HEK293 (cell line): Measurements from ENCODE around the gene DDX17.
A peak's percentile ranks its signal among the peaks of the same experiment; 100 is the strongest.

ENCODE experiments used
- GLI2 ChIP-seq: fragments of 450-650 bp; formaldehyde crosslinking; IDR thresholded peaks from 2 replicates; pipeline ENCODE4; 2017; ENCODE audit warnings: missing biosample characterization, missing genetic modification characterization, low read depth, borderline replicate concordance
- HOXD13 ChIP-seq: sonication (generic); formaldehyde crosslinking; IDR thresholded peaks from 2 replicates; pipeline ENCODE4 v1.8.0; 2022; ENCODE audit warnings: missing genetic modification reagents, borderline replicate concordance
- KLF1 ChIP-seq: fragments of 450-650 bp; formaldehyde crosslinking; IDR thresholded peaks from 2 replicates; pipeline ENCODE4 v1.5.1; 2016; ENCODE audit warnings: missing biosample characterization, missing genetic modification characterization
- MEIS1 ChIP-seq: sonication (generic); formaldehyde crosslinking; IDR thresholded peaks from 2 replicates; pipeline ENCODE4 v1.8.1; 2022; ENCODE audit warnings: missing genetic modification reagents, mild to moderate bottlenecking, borderline replicate concordance
- ZNF10 ChIP-seq: fragments of 450-650 bp; formaldehyde crosslinking; IDR thresholded peaks from 2 replicates; pipeline ENCODE4 v1.5.1; 2017; ENCODE audit warnings: missing biosample characterization, missing genetic modification characterization
- ZNF223 ChIP-seq: fragments of 450-650 bp; formaldehyde crosslinking; IDR thresholded peaks from 2 replicates; pipeline ENCODE4 v1.5.1; 2016; ENCODE audit warnings: missing biosample characterization, missing genetic modification characterization
- ZNF366 ChIP-seq: fragments of 450-650 bp; formaldehyde crosslinking; conservative IDR thresholded peaks from 2 replicates; pipeline ENCODE4 v1.5.1; 2016; ENCODE audit warnings: missing biosample characterization, missing genetic modification characterization
- ZNF426 ChIP-seq: fragments of 450-650 bp; formaldehyde crosslinking; IDR thresholded peaks from 2 replicates; pipeline ENCODE4 v1.5.1; 2017; ENCODE audit warnings: missing biosample characterization, missing genetic modification characterization, mild to moderate bottlenecking, inconsistent platforms, moderate library complexity
- ZNF521 ChIP-seq: fragments of 450-650 bp; formaldehyde crosslinking; IDR thresholded peaks from 2 replicates; pipeline ENCODE4 v1.5.1; 2017; ENCODE audit warnings: missing biosample characterization, mild to moderate bottlenecking, missing genetic modification characterization
- ZNF561 ChIP-seq: fragments of 450-650 bp; IDR thresholded peaks from 2 replicates; pipeline ENCODE4 v1.5.1; 2018; ENCODE audit warnings: missing biosample characterization, missing genetic modification characterization, borderline replicate concordance
- ZNF626 ChIP-seq: fragments of 450-650 bp; sonication (Bioruptor Pico); formaldehyde crosslinking; IDR thresholded peaks from 2 replicates; pipeline ENCODE4 v1.5.1; 2018; ENCODE audit warnings: missing biosample characterization, missing genetic modification characterization, inconsistent platforms
- ZNF658 ChIP-seq: fragments of 450-650 bp; formaldehyde crosslinking; IDR thresholded peaks from 2 replicates; pipeline ENCODE4; 2016; ENCODE audit warnings: missing biosample characterization, missing genetic modification characterization
- ZSCAN30 ChIP-seq: fragments of 450-650 bp; IDR thresholded peaks from 2 replicates; pipeline ENCODE4 v1.5.1; 2018; ENCODE audit warnings: missing biosample characterization, mild to moderate bottlenecking, missing genetic modification characterization, moderate library complexity
- ZXDB ChIP-seq: fragments of 450-650 bp; formaldehyde crosslinking; IDR thresholded peaks from 2 replicates; pipeline ENCODE4 v1.5.1; 2016; ENCODE audit warnings: missing biosample characterization, missing genetic modification characterization
- TF ChIP-seq, protein P1 (sequence below): fragments of 450-650 bp; formaldehyde crosslinking; IDR thresholded peaks from 2 replicates; pipeline ENCODE4 v1.5.1; 2016; ENCODE audit warnings: missing biosample characterization, missing genetic modification characterization
- TF ChIP-seq, protein P2 (sequence below): fragments of 450-650 bp; formaldehyde crosslinking; IDR thresholded peaks from 2 replicates; pipeline ENCODE4 v1.5.1; 2016; ENCODE audit warnings: missing biosample characterization, missing genetic modification characterization
- TF ChIP-seq, protein P3 (sequence below): fragments of 450-650 bp; formaldehyde crosslinking; IDR thresholded peaks from 2 replicates; pipeline ENCODE4 v1.5.1; 2016; ENCODE audit warnings: missing biosample characterization, missing genetic modification characterization, low read depth
- TF ChIP-seq, protein P4 (sequence below): fragments of 450-650 bp; formaldehyde crosslinking; conservative IDR thresholded peaks from 2 replicates; pipeline ENCODE4 v1.5.1; 2016; ENCODE audit warnings: low read depth, missing biosample characterization, missing genetic modification characterization
- TF ChIP-seq, protein P5 (sequence below): fragments of 450-650 bp; formaldehyde crosslinking; IDR thresholded peaks from 2 replicates; pipeline ENCODE4 v1.5.1; 2016; ENCODE audit warnings: missing biosample characterization, missing genetic modification characterization
- TF ChIP-seq, protein P6 (sequence below): fragments of 450-650 bp; formaldehyde crosslinking; IDR thresholded peaks from 2 replicates; pipeline ENCODE4 v1.5.1; 2016; ENCODE audit warnings: missing biosample characterization, missing genetic modification characterization
- TF ChIP-seq, protein P7 (sequence below): fragments of 450-650 bp; formaldehyde crosslinking; IDR thresholded peaks from 2 replicates; pipeline ENCODE4 v1.5.1; 2016; ENCODE audit warnings: missing biosample characterization, missing genetic modification characterization, borderline replicate concordance

Gene DDX17

DNA sequence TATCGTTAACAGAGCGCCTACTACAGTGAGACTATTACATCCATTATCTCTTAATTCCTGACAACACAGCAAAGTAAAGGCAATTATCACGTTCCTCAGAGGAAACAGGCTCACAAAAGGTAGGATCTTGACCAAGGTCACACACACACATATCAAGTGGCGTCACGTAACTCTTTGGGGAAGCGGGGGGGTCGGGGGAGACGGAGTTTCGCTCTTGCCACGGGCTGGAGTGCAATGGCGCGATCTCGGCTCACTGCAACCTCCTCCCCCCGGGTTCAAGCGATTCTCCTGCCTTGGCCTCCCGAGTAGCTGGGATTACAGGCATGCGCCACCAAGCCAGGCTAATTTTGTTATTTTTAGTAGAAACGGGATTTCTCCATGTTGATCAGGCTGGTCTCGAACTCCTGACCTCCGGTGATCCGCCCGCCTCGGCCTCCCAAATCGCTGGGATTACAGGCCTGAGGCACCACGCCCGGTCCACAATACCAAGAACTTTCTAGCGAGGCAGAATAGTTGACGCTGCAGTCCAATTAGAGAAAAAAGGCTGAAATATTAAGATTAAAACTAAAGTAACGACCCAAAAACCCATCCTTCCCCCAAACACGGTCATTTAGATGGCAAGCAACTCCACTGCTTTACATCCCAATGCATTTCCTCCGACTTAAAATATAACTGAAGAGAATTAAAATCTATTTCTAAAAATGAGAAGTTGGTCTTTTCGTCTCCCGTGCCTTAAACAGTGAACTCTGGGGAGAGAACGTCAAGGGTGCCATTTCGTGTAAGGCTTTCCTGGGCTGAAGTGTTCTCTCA is 1.2 kb downstream of the DDX17 start (continued):
- TF ChIP-seq, protein P1, sequence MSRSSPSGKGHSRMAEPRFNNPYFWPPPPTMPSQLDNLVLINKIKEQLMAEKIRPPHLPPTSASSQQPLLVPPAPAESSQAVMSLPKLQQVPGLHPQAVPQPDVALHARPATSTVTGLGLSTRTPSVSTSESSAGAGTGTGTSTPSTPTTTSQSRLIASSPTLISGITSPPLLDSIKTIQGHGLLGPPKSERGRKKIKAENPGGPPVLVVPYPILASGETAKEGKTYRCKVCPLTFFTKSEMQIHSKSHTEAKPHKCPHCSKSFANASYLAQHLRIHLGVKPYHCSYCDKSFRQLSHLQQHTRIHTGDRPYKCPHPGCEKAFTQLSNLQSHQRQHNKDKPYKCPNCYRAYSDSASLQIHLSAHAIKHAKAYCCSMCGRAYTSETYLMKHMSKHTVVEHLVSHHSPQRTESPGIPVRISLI (tag by site-specific recombination), result no peak
- peak; percentile 70 for TF ChIP-seq ZXDB
- no peak for TF ChIP-seq GLI2
- TF ChIP-seq ZNF10 (tag by site-specific recombination), result no peak
- TF ChIP-seq, protein P2, sequence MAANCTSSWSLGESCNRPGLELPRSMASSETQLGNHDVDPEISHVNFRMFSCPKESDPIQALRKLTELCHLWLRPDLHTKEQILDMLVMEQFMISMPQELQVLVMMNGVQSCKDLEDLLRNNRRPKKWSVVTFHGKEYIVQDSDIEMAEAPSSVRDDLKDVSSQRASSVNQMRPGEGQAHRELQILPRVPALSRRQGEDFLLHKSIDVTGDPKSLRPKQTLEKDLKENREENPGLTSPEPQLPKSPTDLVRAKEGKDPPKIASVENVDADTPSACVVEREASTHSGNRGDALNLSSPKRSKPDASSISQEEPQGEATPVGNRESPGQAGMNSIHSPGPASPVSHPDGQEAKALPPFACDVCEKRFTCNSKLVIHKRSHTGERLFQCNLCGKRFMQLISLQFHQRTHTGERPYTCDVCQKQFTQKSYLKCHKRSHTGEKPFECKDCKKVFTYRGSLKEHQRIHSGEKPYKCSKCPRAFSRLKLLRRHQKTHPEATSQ, result no peak
- TF ChIP-seq, protein P3, sequence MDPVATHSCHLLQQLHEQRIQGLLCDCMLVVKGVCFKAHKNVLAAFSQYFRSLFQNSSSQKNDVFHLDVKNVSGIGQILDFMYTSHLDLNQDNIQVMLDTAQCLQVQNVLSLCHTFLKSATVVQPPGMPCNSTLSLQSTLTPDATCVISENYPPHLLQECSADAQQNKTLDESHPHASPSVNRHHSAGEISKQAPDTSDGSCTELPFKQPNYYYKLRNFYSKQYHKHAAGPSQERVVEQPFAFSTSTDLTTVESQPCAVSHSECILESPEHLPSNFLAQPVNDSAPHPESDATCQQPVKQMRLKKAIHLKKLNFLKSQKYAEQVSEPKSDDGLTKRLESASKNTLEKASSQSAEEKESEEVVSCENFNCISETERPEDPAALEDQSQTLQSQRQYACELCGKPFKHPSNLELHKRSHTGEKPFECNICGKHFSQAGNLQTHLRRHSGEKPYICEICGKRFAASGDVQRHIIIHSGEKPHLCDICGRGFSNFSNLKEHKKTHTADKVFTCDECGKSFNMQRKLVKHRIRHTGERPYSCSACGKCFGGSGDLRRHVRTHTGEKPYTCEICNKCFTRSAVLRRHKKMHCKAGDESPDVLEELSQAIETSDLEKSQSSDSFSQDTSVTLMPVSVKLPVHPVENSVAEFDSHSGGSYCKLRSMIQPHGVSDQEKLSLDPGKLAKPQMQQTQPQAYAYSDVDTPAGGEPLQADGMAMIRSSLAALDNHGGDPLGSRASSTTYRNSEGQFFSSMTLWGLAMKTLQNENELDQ (tag by site-specific recombination), result no peak
- no peak for TF ChIP-seq ZNF626
- TF ChIP-seq, protein P4, sequence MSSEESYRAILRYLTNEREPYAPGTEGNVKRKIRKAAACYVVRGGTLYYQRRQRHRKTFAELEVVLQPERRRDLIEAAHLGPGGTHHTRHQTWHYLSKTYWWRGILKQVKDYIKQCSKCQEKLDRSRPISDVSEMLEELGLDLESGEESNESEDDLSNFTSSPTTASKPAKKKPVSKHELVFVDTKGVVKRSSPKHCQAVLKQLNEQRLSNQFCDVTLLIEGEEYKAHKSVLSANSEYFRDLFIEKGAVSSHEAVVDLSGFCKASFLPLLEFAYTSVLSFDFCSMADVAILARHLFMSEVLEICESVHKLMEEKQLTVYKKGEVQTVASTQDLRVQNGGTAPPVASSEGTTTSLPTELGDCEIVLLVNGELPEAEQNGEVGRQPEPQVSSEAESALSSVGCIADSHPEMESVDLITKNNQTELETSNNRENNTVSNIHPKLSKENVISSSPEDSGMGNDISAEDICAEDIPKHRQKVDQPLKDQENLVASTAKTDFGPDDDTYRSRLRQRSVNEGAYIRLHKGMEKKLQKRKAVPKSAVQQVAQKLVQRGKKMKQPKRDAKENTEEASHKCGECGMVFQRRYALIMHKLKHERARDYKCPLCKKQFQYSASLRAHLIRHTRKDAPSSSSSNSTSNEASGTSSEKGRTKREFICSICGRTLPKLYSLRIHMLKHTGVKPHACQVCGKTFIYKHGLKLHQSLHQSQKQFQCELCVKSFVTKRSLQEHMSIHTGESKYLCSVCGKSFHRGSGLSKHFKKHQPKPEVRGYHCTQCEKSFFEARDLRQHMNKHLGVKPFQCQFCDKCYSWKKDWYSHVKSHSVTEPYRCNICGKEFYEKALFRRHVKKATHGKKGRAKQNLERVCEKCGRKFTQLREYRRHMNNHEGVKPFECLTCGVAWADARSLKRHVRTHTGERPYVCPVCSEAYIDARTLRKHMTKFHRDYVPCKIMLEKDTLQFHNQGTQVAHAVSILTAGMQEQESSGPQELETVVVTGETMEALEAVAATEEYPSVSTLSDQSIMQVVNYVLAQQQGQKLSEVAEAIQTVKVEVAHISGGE (tag by site-specific recombination), result peak; percentile 40; the same call in 1 of the 2 replicates
- TF ChIP-seq ZSCAN30, result no peak
- TF ChIP-seq ZNF223 (tag by site-specific recombination), result no peak
- no peak for TF ChIP-seq ZNF366 (tag by site-specific recombination)
- peak; percentile 33; the same call in 1 of the 2 replicates for TF ChIP-seq ZNF561 (tag by site-specific recombination)
- no peak for TF ChIP-seq ZNF521 (tag by site-specific recombination)
- TF ChIP-seq, protein P5, sequence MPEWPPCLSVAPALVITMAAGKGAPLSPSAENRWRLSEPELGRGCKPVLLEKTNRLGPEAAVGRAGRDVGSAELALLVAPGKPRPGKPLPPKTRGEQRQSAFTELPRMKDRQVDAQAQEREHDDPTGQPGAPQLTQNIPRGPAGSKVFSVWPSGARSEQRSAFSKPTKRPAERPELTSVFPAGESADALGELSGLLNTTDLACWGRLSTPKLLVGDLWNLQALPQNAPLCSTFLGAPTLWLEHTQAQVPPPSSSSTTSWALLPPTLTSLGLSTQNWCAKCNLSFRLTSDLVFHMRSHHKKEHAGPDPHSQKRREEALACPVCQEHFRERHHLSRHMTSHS (tag by site-specific recombination), result no peak
- no peak for TF ChIP-seq MEIS1 (CRISPR knock-in tag)
- TF ChIP-seq HOXD13 (CRISPR knock-in tag), result no peak
- TF ChIP-seq, protein P6, sequence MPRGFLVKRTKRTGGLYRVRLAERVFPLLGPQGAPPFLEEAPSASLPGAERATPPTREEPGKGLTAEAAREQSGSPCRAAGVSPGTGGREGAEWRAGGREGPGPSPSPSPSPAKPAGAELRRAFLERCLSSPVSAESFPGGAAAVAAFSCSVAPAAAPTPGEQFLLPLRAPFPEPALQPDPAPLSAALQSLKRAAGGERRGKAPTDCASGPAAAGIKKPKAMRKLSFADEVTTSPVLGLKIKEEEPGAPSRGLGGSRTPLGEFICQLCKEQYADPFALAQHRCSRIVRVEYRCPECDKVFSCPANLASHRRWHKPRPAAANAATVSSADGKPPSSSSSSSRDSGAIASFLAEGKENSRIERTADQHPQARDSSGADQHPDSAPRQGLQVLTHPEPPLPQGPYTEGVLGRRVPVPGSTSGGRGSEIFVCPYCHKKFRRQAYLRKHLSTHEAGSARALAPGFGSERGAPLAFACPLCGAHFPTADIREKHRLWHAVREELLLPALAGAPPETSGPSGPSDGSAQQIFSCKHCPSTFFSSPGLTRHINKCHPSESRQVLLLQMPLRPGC (tag by site-specific recombination), result peak; percentile 32
- 0 out of 2 replicates have a peak, but pooled peaks have one; percentile 17 for TF ChIP-seq KLF1
- TF ChIP-seq ZNF658 (tag by site-specific recombination), result no peak
- no peak for TF ChIP-seq ZNF426
- TF ChIP-seq, protein P7, sequence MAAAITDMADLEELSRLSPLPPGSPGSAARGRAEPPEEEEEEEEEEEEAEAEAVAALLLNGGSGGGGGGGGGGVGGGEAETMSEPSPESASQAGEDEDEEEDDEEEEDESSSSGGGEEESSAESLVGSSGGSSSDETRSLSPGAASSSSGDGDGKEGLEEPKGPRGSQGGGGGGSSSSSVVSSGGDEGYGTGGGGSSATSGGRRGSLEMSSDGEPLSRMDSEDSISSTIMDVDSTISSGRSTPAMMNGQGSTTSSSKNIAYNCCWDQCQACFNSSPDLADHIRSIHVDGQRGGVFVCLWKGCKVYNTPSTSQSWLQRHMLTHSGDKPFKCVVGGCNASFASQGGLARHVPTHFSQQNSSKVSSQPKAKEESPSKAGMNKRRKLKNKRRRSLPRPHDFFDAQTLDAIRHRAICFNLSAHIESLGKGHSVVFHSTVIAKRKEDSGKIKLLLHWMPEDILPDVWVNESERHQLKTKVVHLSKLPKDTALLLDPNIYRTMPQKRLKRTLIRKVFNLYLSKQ (tag by site-specific recombination), result no peak
